ENCODE data around the gene MAP4K3. TPM values are rescaled to one million over a fixed set of nuclear protein-coding genes. Genes with fewer than 3 reads are reported as not detected.

The MAP4K3 gene
- total RNA-seq, 1 donor from 2014 or later, result 24.0 TPM

GRCh38 chr2:39443009-39443408 is 5.9 kb upstream of the MAP4K3 start:
- no peak for DNase-seq

- peak; percentile 51 for DNase-seq
Measured at GRCh38 chr2:39437522-39438296, 624 bp upstream of the MAP4K3 start.

GRCh38 chr2:39435741-39436591 is 1.1 kb downstream of the MAP4K3 start:
- DNase-seq, result peak; percentile 44

GRCh38 chr2:39435234-39435633 is 1.9 kb downstream of the MAP4K3 start:
- DNase-seq, result peak; percentile 10

GRCh38 chr2:39434233-39434897 is 2.7 kb downstream of the MAP4K3 start:
- DNase-seq, result no peak

GRCh38 chr2:39433586-39434195 is 3.4 kb downstream of the MAP4K3 start:
- DNase-seq, result no peak

- no peak for DNase-seq
Measured at GRCh38 chr2:39432701-39433100, 4.4 kb downstream of the MAP4K3 start.

GRCh38 chr2:39431592-39432316 is 5.3 kb downstream of the MAP4K3 start:
- no peak for DNase-seq

GRCh38 chr2:39429746-39430145 is 7.3 kb downstream of the MAP4K3 start:
- DNase-seq, result no peak

- no peak for DNase-seq
Measured at GRCh38 chr2:39424951-39425350, 12.1 kb downstream of the MAP4K3 start.

GRCh38 chr2:39422700-39423099 is 14.4 kb downstream of the MAP4K3 start:
- DNase-seq, result no peak

- DNase-seq, result no peak
Measured at GRCh38 chr2:39421354-39421753, 15.7 kb downstream of the MAP4K3 start.

- no peak for DNase-seq
Measured at GRCh38 chr2:39419282-39420223, 17.5 kb downstream of the MAP4K3 start.

GRCh38 chr2:39418491-39418890 is 18.6 kb downstream of the MAP4K3 start:
- no peak for DNase-seq

- DNase-seq, result no peak
Measured at GRCh38 chr2:39416140-39416539, 20.9 kb downstream of the MAP4K3 start.

GRCh38 chr2:39413063-39413737 is 23.9 kb downstream of the MAP4K3 start:
- no peak for DNase-seq

GRCh38 chr2:39411181-39411944 is 25.7 kb downstream of the MAP4K3 start:
- peak; percentile 71 for DNase-seq

- no peak for DNase-seq
Measured at GRCh38 chr2:39409697-39410389, 27.2 kb downstream of the MAP4K3 start.
